HepG2 (cell line): Measurements from ENCODE around the gene GBP2. TPM values are rescaled to one million over a fixed set of nuclear protein-coding genes. Genes with fewer than 3 reads are reported as not detected.

Experiments used
- ATAC-seq: fragments of 200-7000 bp; cut with Tn5 transposase; 3 replicates; pipeline ENCODE4 v1.9.1; 2020; ENCODE audit warnings: mild to moderate bottlenecking, moderate library complexity
- BruUV-seq: library from RNA; stranded (reverse); fragments of 400-500 nt; replicated peaks from 2 replicates; lab custom pipeline; 2021; lab: Mats Ljungman, UMichigan
- CTCF ChIA-PET: fragments of 300-600 bp; formaldehyde crosslinking; extraction: SDS; loops from one replicate; lab custom pipeline; 2021; ENCODE audit warnings: low total read pairs, inconsistent platforms, low intra/inter-chr PET ratio; lab: Yijun Ruan, JAX
- POLR2A ChIA-PET: fragments of 350-600 bp; sonication (Branson Sonifier 250); formaldehyde crosslinking; loops from one replicate; lab custom pipeline; 2020; ENCODE audit warnings: antibody characterized with exemption, inconsistent platforms; lab: Yijun Ruan, JAX
- DNase-seq: peaks from one replicate; pipeline ENCODE4 v3.0.0-alpha.2; 2015; ENCODE audit warnings: low spot score
- FAIRE-seq: peaks from 3 replicates; lab custom pipeline; 2011; peaks lifted over from hg19 to GRCh38; lab: Jason Lieb, UNC
- H2AFZ ChIP-seq: one replicate; pipeline ENCODE4 v1.6.1; 2011; ENCODE audit warnings: low read length, inconsistent platforms
- H3K27ac ChIP-seq: fragments of 300-600 bp; 3 replicates; pipeline ENCODE4 v1.8.0; 2011; ENCODE audit warnings: mixed run types, mild to moderate bottlenecking, mixed read lengths, low read length, inconsistent platforms; ENCODE audit not compliant: insufficient read depth; ENCODE audit errors: extremely low read length
- H3K27me3 ChIP-seq, 2 experiments: fragments of 200-600 bp in 1 of 2; 2 replicates in 1 of 2; 3 replicates in 1 of 2; pipeline versions ENCODE4 v1.6.0 to v1.8.0; 2011; ENCODE audit warnings: low read length in 2 of 2, mild to moderate bottlenecking in 2 of 2, moderate library complexity in 2 of 2, inconsistent platforms in 1 of 2; ENCODE audit not compliant: insufficient read depth in 2 of 2, control insufficient read depth in 1 of 2
- H3K36me3 ChIP-seq, 2 experiments: fragments of 200-600 bp in 1 of 2; replicated peaks in 1 of 2; 2 replicates in 1 of 2; 3 replicates in 1 of 2; pipeline versions ENCODE4 v1.5.1 to v1.8.0; 2011; ENCODE audit warnings: low read length in 2 of 2, inconsistent platforms in 1 of 2; ENCODE audit not compliant: insufficient read depth in 2 of 2, control insufficient read depth in 1 of 2
- H3K4me1 ChIP-seq: 2 replicates; pipeline ENCODE4 v1.5.1; 2012; ENCODE audit warnings: low read length, inconsistent platforms; ENCODE audit not compliant: insufficient read depth
- H3K4me2 ChIP-seq: 2 replicates; pipeline ENCODE4 v1.6.0; 2011; ENCODE audit warnings: low read depth, low read length, inconsistent platforms
- H3K4me3 ChIP-seq, 3 experiments: fragments of 200-600 bp in 1 of 3; sonication (generic), shearing (Covaris generic) in 1 of 3; replicated peaks in 1 of 3; 2 replicates each; pipeline ENCODE4 v1.5.1; 2011 to 2016; ENCODE audit warnings: low read length in 3 of 3, inconsistent platforms in 2 of 3, low read depth in 2 of 3, mild to moderate bottlenecking in 2 of 3, control low read depth in 1 of 3, mixed read lengths in 1 of 3; ENCODE audit not compliant: insufficient read depth in 1 of 3
- H3K79me2 ChIP-seq: one replicate; pipeline ENCODE4 v1.6.1; 2011; ENCODE audit warnings: low read length, inconsistent platforms; ENCODE audit not compliant: insufficient read depth
- H3K9ac ChIP-seq: 2 replicates; pipeline ENCODE4 v1.6.0; 2011; ENCODE audit warnings: mild to moderate bottlenecking, low read depth, low read length, inconsistent platforms; ENCODE audit not compliant: insufficient read depth
- H3K9me3 ChIP-seq: 2 replicates; pipeline ENCODE4 v1.5.1; 2012; ENCODE audit warnings: mild to moderate bottlenecking, low read length
- H4K20me1 ChIP-seq: 2 replicates; pipeline ENCODE4 v1.6.0; 2011; ENCODE audit warnings: inconsistent platforms, mild to moderate bottlenecking, low read length, moderate library complexity; ENCODE audit not compliant: insufficient read depth
- AKAP8 ChIP-seq: sonication (generic); formaldehyde crosslinking; IDR thresholded peaks from 2 replicates; pipeline ENCODE4 v1.5.1; 2020; ENCODE audit warnings: mild to moderate bottlenecking, missing genetic modification reagents
- ATF7 ChIP-seq, 2 experiments: fragments of 450-650 bp in 1 of 2; sonication (generic) in 1 of 2; formaldehyde crosslinking in 1 of 2; IDR thresholded peaks; 2 replicates each; pipeline versions ENCODE4 v1.4.0 to v1.6.1; 2016 to 2020; ENCODE audit warnings: antibody characterized with exemption in 1 of 2, mild to moderate bottlenecking in 1 of 2, missing genetic modification reagents in 1 of 2
- JUN ChIP-seq: sonication (generic); formaldehyde crosslinking; IDR thresholded peaks from 2 replicates; pipeline ENCODE4 v1.4.0; 2020; ENCODE audit warnings: mild to moderate bottlenecking, missing genetic modification reagents
- KDM5A ChIP-seq: fragments of 200-600 bp; sonication (generic); IDR thresholded peaks from 2 replicates; pipeline ENCODE4 v1.7.0; 2018; ENCODE audit warnings: antibody characterized with exemption, mild to moderate bottlenecking, low read length, borderline replicate concordance
- MTA1 ChIP-seq: sonication (generic); formaldehyde crosslinking; IDR thresholded peaks from 2 replicates; pipeline ENCODE4 v1.4.0; 2020; ENCODE audit warnings: missing genetic modification reagents, mild to moderate bottlenecking, borderline replicate concordance
- TAF1 ChIP-seq: sonication (generic); formaldehyde crosslinking; IDR thresholded peaks from 2 replicates; pipeline ENCODE4 v1.4.0; 2020; ENCODE audit warnings: missing genetic modification reagents
- ZBTB44 ChIP-seq: sonication (generic); formaldehyde crosslinking; IDR thresholded peaks from 2 replicates; pipeline ENCODE4 v1.4.0; 2020; ENCODE audit warnings: missing genetic modification reagents
- ZFP36L2 ChIP-seq: sonication (generic); formaldehyde crosslinking; IDR thresholded peaks from 2 replicates; pipeline ENCODE4 v1.4.0; 2020; ENCODE audit warnings: missing genetic modification reagents
- ZFP91 ChIP-seq: sonication (generic); formaldehyde crosslinking; IDR thresholded peaks from 2 replicates; pipeline ENCODE4 v1.9.0; 2022; ENCODE audit warnings: missing genetic modification reagents, mild to moderate bottlenecking, borderline replicate concordance
- ZNF44 ChIP-seq: sonication (generic); formaldehyde crosslinking; IDR thresholded peaks from 2 replicates; pipeline ENCODE4 v1.5.1; 2020; ENCODE audit warnings: mild to moderate bottlenecking, missing genetic modification reagents
- ZNF576 ChIP-seq: sonication (generic); formaldehyde crosslinking; IDR thresholded peaks from 2 replicates; pipeline ENCODE4 v1.4.0; 2020; ENCODE audit warnings: mild to moderate bottlenecking, missing genetic modification reagents
- ZNF678 ChIP-seq: sonication (generic); formaldehyde crosslinking; IDR thresholded peaks from 2 replicates; pipeline ENCODE4 v1.4.0; 2020; ENCODE audit warnings: mild to moderate bottlenecking, missing genetic modification reagents
- WGBS: methylation state at CpG from one replicate; pipeline ENCODE4 v1.1.6; 2017; ENCODE audit warnings: low lambda C conversion rate; 5-methylcytosine and 5-hydroxymethylcytosine counted together
- in situ Hi-C: cut with HindIII; loops from 2 replicates; pipeline ENCODE4 v1.10.0; 2017; ENCODE audit warnings: low pct_unique_long_range_greater_than_20kb; ENCODE audit not compliant: extremely low pct_ligation_motif_present
- intact Hi-C: fragments of 100-400 bp; cut with micrococcal nuclease; formaldehyde crosslinking; loops from one replicate; pipeline ENCODE4 v1.10.0; 2022; ENCODE audit not compliant: unreplicated experiment
- polyA plus RNA-seq, 8 experiments: library from polyadenylated mRNA; depleted of rRNA in 3 of 8; stranded (reverse) in 7 of 8; unstranded in 1 of 8; fragments of >200 nt; fragmentation: Illumina TruSeq in 4 of 8; extraction: Trizol in 4 of 8; gene quantifications; 2 replicates each; pipeline versions ENCODE4 v1.2.1 to v1.2.3, GENCODE V29; 2011 to 2016; ENCODE audit warnings: low read depth in 4 of 8, missing spikeins in 1 of 8, mixed read lengths in 1 of 8; ENCODE audit not compliant: insufficient read depth in 1 of 8
- total RNA-seq, 5 experiments: library from RNA; depleted of rRNA; stranded (reverse); fragments of >200 nt; fragmentation: Illumina TruSeq; extraction: Trizol; gene quantifications; 2 replicates each; pipeline ENCODE4 v1.2.3, GENCODE V29; 2016; ENCODE audit warnings: low read depth in 1 of 5

GBP2 gene
- total and polyA plus RNA-seq, 2 of the 13 experiments (the other 11 are each of a cell fraction or from before 2014, with no cell fraction given): 5.1 to 6.2 TPM

- no peak overlapping the region for H3K27ac ChIP-seq
- no TSS peak for BruUV-seq
- CTCF ChIA-PET: no interaction called here
- DNase-seq (no peak), FAIRE-seq (no peak), ATAC-seq (no peak)
- H3K36me3 ChIP-seq: no peaks in the 10 kb centered on the region
- no peaks in the 10 kb centered on the region for H3K27me3 ChIP-seq
- no peaks in the 10 kb centered on the region for H3K4me1 ChIP-seq
- H2AFZ ChIP-seq: no peak overlapping the region
- intact Hi-C loops: no loop called here
- no peak overlapping the region for H3K4me3 ChIP-seq
- no peaks in the 10 kb centered on the region for H3K79me2 ChIP-seq
- in situ Hi-C loops: no loop called here
- no peaks in the 10 kb centered on the region for H3K9me3 ChIP-seq
- H3K9ac ChIP-seq: no peak overlapping the region
- H3K4me2 ChIP-seq: no peak overlapping the region
- H4K20me1 ChIP-seq: no peaks in the 10 kb centered on the region
- POLR2A ChIA-PET: no interaction called here
- TF ChIP-seq ATF7 (IDR thresholded peaks at IDR 0.05): no peak
- TF ChIP-seq ATF7 (CRISPR knock-in tag; IDR thresholded peaks at IDR 0.05): no peak
- no peak for TF ChIP-seq TAF1
- no peak for TF ChIP-seq JUN
- TF ChIP-seq MTA1 (CRISPR knock-in tag): no peak
- no peak for TF ChIP-seq ZFP36L2
- TF ChIP-seq ZBTB44 (CRISPR knock-in tag): no peak
- TF ChIP-seq ZFP91 (CRISPR knock-in tag): no peak
- no peak for TF ChIP-seq ZNF678 (CRISPR knock-in tag)
- no peak for TF ChIP-seq AKAP8
- no peak for TF ChIP-seq ZNF44
- no peak for TF ChIP-seq ZNF576 (CRISPR knock-in tag)
- TF ChIP-seq KDM5A: no peak
- WGBS: 6% methylated on average over 2 of the region's 2 CpGs
Observed at GRCh38 chr1:89143484-89143883, 17.6 kb upstream of the GBP2 start.
